HG02884 (cell line): ENCODE data around the gene CCL5.
A peak's percentile ranks its signal among the peaks of the same experiment; 100 is the strongest.

Experiments
- ATAC-seq: cut with Tn5 transposase; IDR thresholded peaks from one replicate; pipeline ENCODE4 v1.9.1; 2021; ENCODE audit warnings: mild to moderate bottlenecking, moderate library complexity; ENCODE audit not compliant: unreplicated experiment

Gene CCL5

GRCh38 chr17:35879773-35880654 is at the start of gene CCL5:
Gene CCL5, minus strand, starts transcription at chr17:35880360.
- peak; percentile 80 for ATAC-seq

GRCh38 chr17:35927714-35928113 is 47.6 kb upstream of the CCL5 start:
- ATAC-seq = no peak

- ATAC-seq = no peak
Observed at GRCh38 chr17:35923609-35924114, 43.5 kb upstream of the CCL5 start.

- ATAC-seq = no peak
Observed at GRCh38 chr17:35920229-35920628, 40.1 kb upstream of the CCL5 start.

- ATAC-seq = no peak
Observed at GRCh38 chr17:35918665-35919064, 38.5 kb upstream of the CCL5 start.

- no peak for ATAC-seq
Observed at GRCh38 chr17:35917519-35918213, 37.5 kb upstream of the CCL5 start.

- no peak for ATAC-seq
Observed at GRCh38 chr17:35915153-35915964, 35.2 kb upstream of the CCL5 start.

- ATAC-seq = no peak
Observed at GRCh38 chr17:35914354-35914753, 34.2 kb upstream of the CCL5 start.

- ATAC-seq = no peak
Observed at GRCh38 chr17:35913609-35914008, 33.4 kb upstream of the CCL5 start.

- ATAC-seq = no peak
Observed at GRCh38 chr17:35912942-35913341, 32.8 kb upstream of the CCL5 start.

GRCh38 chr17:35912339-35912912 is 32.3 kb upstream of the CCL5 start:
- no peak for ATAC-seq

- no peak for ATAC-seq
Observed at GRCh38 chr17:35909408-35909807, 29.2 kb upstream of the CCL5 start.

- no peak for ATAC-seq
Observed at GRCh38 chr17:35907691-35908090, 27.5 kb upstream of the CCL5 start.

- no peak for ATAC-seq
Observed at GRCh38 chr17:35906926-35907637, 26.9 kb upstream of the CCL5 start.

- no peak for ATAC-seq
Observed at GRCh38 chr17:35906191-35906925, 26.2 kb upstream of the CCL5 start.

GRCh38 chr17:35903451-35903850 is 23.3 kb upstream of the CCL5 start:
- no peak for ATAC-seq

- ATAC-seq = no peak
Observed at GRCh38 chr17:35901631-35902175, 21.5 kb upstream of the CCL5 start.

- no peak for ATAC-seq
Observed at GRCh38 chr17:35900708-35901480, 20.7 kb upstream of the CCL5 start.
